Measurements from ENCODE around the gene DDA1.

The DDA1 gene

GRCh38 chr19:17370026-17370587 lies 60.7 kb downstream of the DDA1 start:
- TF ChIP-seq CTCF (conservative IDR thresholded peaks at IDR 0.05; ENCODE audit: low read length): no peak
- DNase-seq (ENCODE audit: low read depth): peak; percentile 47
- no peak overlapping the region for H3K4me3 ChIP-seq (ENCODE audit: low read length)
